Measurements from ENCODE around the gene SLC35E2B.

DNA sequence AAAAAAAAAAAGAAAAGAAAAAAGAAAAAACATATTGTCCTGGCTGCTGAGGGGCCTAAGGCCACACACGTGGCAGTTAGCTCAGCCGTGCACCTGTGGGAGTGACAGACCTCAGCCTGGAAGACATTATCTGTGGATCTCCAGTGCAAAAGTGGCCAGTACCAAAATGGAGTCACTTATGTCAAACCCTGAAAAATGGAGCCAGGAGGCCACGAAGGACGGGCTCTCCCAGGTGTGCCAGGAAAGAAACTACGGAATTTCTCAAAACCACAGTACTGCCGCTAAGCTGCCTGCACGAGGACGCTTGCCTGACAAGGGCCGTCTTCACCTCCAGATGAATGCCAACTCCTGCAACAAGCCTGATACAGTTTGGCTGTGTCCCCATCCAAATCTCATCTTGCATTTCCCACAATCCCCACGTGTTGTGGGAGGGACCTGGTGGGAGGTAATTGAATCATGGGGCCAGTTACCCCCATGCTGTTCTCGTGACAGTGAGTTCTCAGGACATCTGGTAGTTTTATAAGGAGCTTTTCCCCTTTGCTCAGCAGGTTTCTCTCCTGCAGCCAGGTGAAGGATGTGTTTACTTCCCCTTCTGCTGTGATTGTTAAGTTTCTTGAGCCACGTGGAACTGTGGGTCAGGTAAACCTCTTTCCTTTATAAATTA lies 82.6 kb downstream of the SLC35E2B start:
- TF ChIP-seq, protein P1, sequence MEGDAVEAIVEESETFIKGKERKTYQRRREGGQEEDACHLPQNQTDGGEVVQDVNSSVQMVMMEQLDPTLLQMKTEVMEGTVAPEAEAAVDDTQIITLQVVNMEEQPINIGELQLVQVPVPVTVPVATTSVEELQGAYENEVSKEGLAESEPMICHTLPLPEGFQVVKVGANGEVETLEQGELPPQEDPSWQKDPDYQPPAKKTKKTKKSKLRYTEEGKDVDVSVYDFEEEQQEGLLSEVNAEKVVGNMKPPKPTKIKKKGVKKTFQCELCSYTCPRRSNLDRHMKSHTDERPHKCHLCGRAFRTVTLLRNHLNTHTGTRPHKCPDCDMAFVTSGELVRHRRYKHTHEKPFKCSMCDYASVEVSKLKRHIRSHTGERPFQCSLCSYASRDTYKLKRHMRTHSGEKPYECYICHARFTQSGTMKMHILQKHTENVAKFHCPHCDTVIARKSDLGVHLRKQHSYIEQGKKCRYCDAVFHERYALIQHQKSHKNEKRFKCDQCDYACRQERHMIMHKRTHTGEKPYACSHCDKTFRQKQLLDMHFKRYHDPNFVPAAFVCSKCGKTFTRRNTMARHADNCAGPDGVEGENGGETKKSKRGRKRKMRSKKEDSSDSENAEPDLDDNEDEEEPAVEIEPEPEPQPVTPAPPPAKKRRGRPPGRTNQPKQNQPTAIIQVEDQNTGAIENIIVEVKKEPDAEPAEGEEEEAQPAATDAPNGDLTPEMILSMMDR (conservative IDR thresholded peaks at IDR 0.05; ENCODE audit: low read length): no peak
- no peak for TF ChIP-seq EZH2phosphoT487 (IDR thresholded peaks at IDR 0.05; ENCODE audit: borderline replicate concordance)
